HepG2 (cell line): Measurements from ENCODE around the gene PRKCE. TPM values are rescaled to one million over a fixed set of nuclear protein-coding genes. Genes with fewer than 3 reads are reported as not detected.

Source experiments
- ATAC-seq: fragments of 200-7000 bp; cut with Tn5 transposase; 3 replicates; pipeline ENCODE4 v1.9.1; 2020; ENCODE audit warnings: mild to moderate bottlenecking, moderate library complexity
- BruUV-seq: library from RNA; stranded (reverse); fragments of 400-500 nt; replicated peaks from 2 replicates; lab custom pipeline; 2021; lab: Mats Ljungman, UMichigan
- CTCF ChIA-PET: fragments of 300-600 bp; formaldehyde crosslinking; extraction: SDS; loops from one replicate; lab custom pipeline; 2021; ENCODE audit warnings: low total read pairs, inconsistent platforms, low intra/inter-chr PET ratio; lab: Yijun Ruan, JAX
- POLR2A ChIA-PET: fragments of 350-600 bp; sonication (Branson Sonifier 250); formaldehyde crosslinking; loops from one replicate; lab custom pipeline; 2020; ENCODE audit warnings: antibody characterized with exemption, inconsistent platforms; lab: Yijun Ruan, JAX
- DNase-seq: peaks from one replicate; pipeline ENCODE4 v3.0.0-alpha.2; 2015; ENCODE audit warnings: low spot score
- FAIRE-seq: peaks from 3 replicates; lab custom pipeline; 2011; peaks lifted over from hg19 to GRCh38; lab: Jason Lieb, UNC
- H2AFZ ChIP-seq: one replicate; pipeline ENCODE4 v1.6.1; 2011; ENCODE audit warnings: low read length, inconsistent platforms
- H3K27ac ChIP-seq: fragments of 300-600 bp; 3 replicates; pipeline ENCODE4 v1.8.0; 2011; ENCODE audit warnings: mixed run types, mild to moderate bottlenecking, mixed read lengths, low read length, inconsistent platforms; ENCODE audit not compliant: insufficient read depth; ENCODE audit errors: extremely low read length
- H3K27me3 ChIP-seq, 2 experiments: fragments of 200-600 bp in 1 of 2; 2 replicates in 1 of 2; 3 replicates in 1 of 2; pipeline versions ENCODE4 v1.6.0 to v1.8.0; 2011; ENCODE audit warnings: low read length in 2 of 2, mild to moderate bottlenecking in 2 of 2, moderate library complexity in 2 of 2, inconsistent platforms in 1 of 2; ENCODE audit not compliant: insufficient read depth in 2 of 2, control insufficient read depth in 1 of 2
- H3K36me3 ChIP-seq, 2 experiments: fragments of 200-600 bp in 1 of 2; replicated peaks in 1 of 2; 2 replicates in 1 of 2; 3 replicates in 1 of 2; pipeline versions ENCODE4 v1.5.1 to v1.8.0; 2011; ENCODE audit warnings: low read length in 2 of 2, inconsistent platforms in 1 of 2; ENCODE audit not compliant: insufficient read depth in 2 of 2, control insufficient read depth in 1 of 2
- H3K4me1 ChIP-seq: 2 replicates; pipeline ENCODE4 v1.5.1; 2012; ENCODE audit warnings: low read length, inconsistent platforms; ENCODE audit not compliant: insufficient read depth
- H3K4me2 ChIP-seq: 2 replicates; pipeline ENCODE4 v1.6.0; 2011; ENCODE audit warnings: low read depth, low read length, inconsistent platforms
- H3K4me3 ChIP-seq, 3 experiments: fragments of 200-600 bp in 1 of 3; sonication (generic), shearing (Covaris generic) in 1 of 3; replicated peaks in 1 of 3; 2 replicates each; pipeline ENCODE4 v1.5.1; 2011 to 2016; ENCODE audit warnings: low read length in 3 of 3, inconsistent platforms in 2 of 3, low read depth in 2 of 3, mild to moderate bottlenecking in 2 of 3, control low read depth in 1 of 3, mixed read lengths in 1 of 3; ENCODE audit not compliant: insufficient read depth in 1 of 3
- H3K79me2 ChIP-seq: one replicate; pipeline ENCODE4 v1.6.1; 2011; ENCODE audit warnings: low read length, inconsistent platforms; ENCODE audit not compliant: insufficient read depth
- H3K9ac ChIP-seq: 2 replicates; pipeline ENCODE4 v1.6.0; 2011; ENCODE audit warnings: mild to moderate bottlenecking, low read depth, low read length, inconsistent platforms; ENCODE audit not compliant: insufficient read depth
- H3K9me3 ChIP-seq: 2 replicates; pipeline ENCODE4 v1.5.1; 2012; ENCODE audit warnings: mild to moderate bottlenecking, low read length
- H4K20me1 ChIP-seq: 2 replicates; pipeline ENCODE4 v1.6.0; 2011; ENCODE audit warnings: inconsistent platforms, mild to moderate bottlenecking, low read length, moderate library complexity; ENCODE audit not compliant: insufficient read depth
- GZF1 ChIP-seq: sonication (generic); formaldehyde crosslinking; IDR thresholded peaks from 2 replicates; pipeline ENCODE4 v1.5.1; 2020; ENCODE audit warnings: mild to moderate bottlenecking, missing genetic modification reagents
- MAF1 ChIP-seq: sonication (generic); formaldehyde crosslinking; IDR thresholded peaks from 2 replicates; pipeline ENCODE4 v1.5.0; 2020; ENCODE audit warnings: missing genetic modification reagents, borderline replicate concordance
- MAFF ChIP-seq: IDR thresholded peaks from 2 replicates; pipeline ENCODE4 v1.6.1; 2011; ENCODE audit warnings: low read depth, low read length, improper control_type of control experiment
- MAFK ChIP-seq, 2 experiments: IDR thresholded peaks in 1 of 2; conservative IDR thresholded peaks in 1 of 2; 2 replicates each; pipeline ENCODE4 v1.6.1; 2011; ENCODE audit warnings: improper control_type of control experiment in 2 of 2, low read length in 2 of 2
- MYNN ChIP-seq: sonication (generic); formaldehyde crosslinking; IDR thresholded peaks from 2 replicates; pipeline ENCODE4 v1.4.0; 2020; ENCODE audit warnings: mild to moderate bottlenecking, low read depth, missing genetic modification reagents
- SMARCC2 ChIP-seq: fragments of 450-650 bp; IDR thresholded peaks from 2 replicates; pipeline ENCODE4 v1.6.1; 2017; ENCODE audit warnings: antibody characterized with exemption, mild to moderate bottlenecking
- ZNF260 ChIP-seq: sonication (generic); formaldehyde crosslinking; IDR thresholded peaks from 2 replicates; pipeline ENCODE4 v1.4.0; 2020; ENCODE audit warnings: missing genetic modification reagents, low read depth, mild to moderate bottlenecking, borderline replicate concordance
- ZNF326 ChIP-seq: sonication (generic); formaldehyde crosslinking; IDR thresholded peaks from 2 replicates; pipeline ENCODE4 v1.4.0; 2020; ENCODE audit warnings: missing genetic modification reagents, borderline replicate concordance
- ZNF343 ChIP-seq: sonication (generic); formaldehyde crosslinking; IDR thresholded peaks from 2 replicates; pipeline ENCODE4 v1.4.0; 2020; ENCODE audit warnings: mild to moderate bottlenecking, missing genetic modification reagents
- ZNF563 ChIP-seq: sonication (generic); formaldehyde crosslinking; IDR thresholded peaks from 2 replicates; pipeline ENCODE4 v1.8.0; 2022; ENCODE audit warnings: mild to moderate bottlenecking, moderate library complexity, missing genetic modification reagents
- WGBS: methylation state at CpG from one replicate; pipeline ENCODE4 v1.1.6; 2017; ENCODE audit warnings: low lambda C conversion rate; 5-methylcytosine and 5-hydroxymethylcytosine counted together
- in situ Hi-C: cut with HindIII; loops from 2 replicates; pipeline ENCODE4 v1.10.0; 2017; ENCODE audit warnings: low pct_unique_long_range_greater_than_20kb; ENCODE audit not compliant: extremely low pct_ligation_motif_present
- intact Hi-C: fragments of 100-400 bp; cut with micrococcal nuclease; formaldehyde crosslinking; loops from one replicate; pipeline ENCODE4 v1.10.0; 2022; ENCODE audit not compliant: unreplicated experiment
- polyA plus RNA-seq, 8 experiments: library from polyadenylated mRNA; depleted of rRNA in 3 of 8; stranded (reverse) in 7 of 8; unstranded in 1 of 8; fragments of >200 nt; fragmentation: Illumina TruSeq in 4 of 8; extraction: Trizol in 4 of 8; gene quantifications; 2 replicates each; pipeline versions ENCODE4 v1.2.1 to v1.2.3, GENCODE V29; 2011 to 2016; ENCODE audit warnings: low read depth in 4 of 8, missing spikeins in 1 of 8, mixed read lengths in 1 of 8; ENCODE audit not compliant: insufficient read depth in 1 of 8
- total RNA-seq, 5 experiments: library from RNA; depleted of rRNA; stranded (reverse); fragments of >200 nt; fragmentation: Illumina TruSeq; extraction: Trizol; gene quantifications; 2 replicates each; pipeline ENCODE4 v1.2.3, GENCODE V29; 2016; ENCODE audit warnings: low read depth in 1 of 5
- TF ChIP-seq, protein P1 (sequence below): sonication (generic); formaldehyde crosslinking; IDR thresholded peaks from 2 replicates; pipeline ENCODE4 v1.4.0; 2020; ENCODE audit warnings: missing genetic modification reagents
- TF ChIP-seq, protein P2 (sequence below): sonication (generic); formaldehyde crosslinking; IDR thresholded peaks from 2 replicates; pipeline ENCODE4 v1.4.0; 2020; ENCODE audit warnings: missing genetic modification reagents, borderline replicate concordance

PRKCE gene
- total and polyA plus RNA-seq, 2 of the 13 experiments (the other 11 are each of a cell fraction or from before 2014, with no cell fraction given), result 1.0 to 3.9 TPM

DNA sequence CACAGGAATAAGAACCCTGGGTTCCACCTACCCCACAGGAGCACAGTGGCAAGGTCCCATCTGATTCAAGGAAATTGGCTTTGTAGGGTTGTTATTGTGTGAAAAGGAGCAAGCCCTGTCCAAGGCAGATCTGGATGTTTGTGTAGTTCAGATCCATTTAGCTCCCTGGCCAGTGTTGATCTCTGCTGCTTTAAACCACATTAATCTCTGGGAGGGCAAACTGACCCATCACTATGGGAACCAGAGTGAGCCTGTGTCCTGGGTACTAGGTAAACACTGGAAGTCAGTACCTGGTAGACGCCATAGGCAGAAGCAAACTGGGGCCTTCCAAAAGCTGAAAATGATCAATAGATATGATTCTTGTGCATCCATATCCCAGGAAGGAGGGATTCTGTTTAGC, 374.2 kb downstream of the PRKCE start:
- Histone ChIP-seq H3K9ac (no peak overlapping the region), H4K20me1 (no peaks in the 10 kb centered on the region), H3K9me3 (no peaks in the 10 kb centered on the region), H3K27ac (no peak overlapping the region), H3K4me2 (no peak overlapping the region), H3K4me3 (no peak overlapping the region), H3K4me1 (peaks cover 9% of the 10 kb centered on the region; the same call in 1 of the 2 replicates), H3K36me3 (no peaks in the 10 kb centered on the region), H3K27me3 (no peaks in the 10 kb centered on the region), H3K79me2 (no peaks in the 10 kb centered on the region), H2AFZ (no peak overlapping the region)
- ATAC-seq (no peak), DNase-seq (no peak), FAIRE-seq (no peak)
- intact Hi-C loops (no loop called here), in situ Hi-C loops (no loop called here)
- CTCF ChIA-PET, result no interaction called here
- TF ChIP-seq ZNF260 (CRISPR knock-in tag), result no peak
- TF ChIP-seq, protein P1, sequence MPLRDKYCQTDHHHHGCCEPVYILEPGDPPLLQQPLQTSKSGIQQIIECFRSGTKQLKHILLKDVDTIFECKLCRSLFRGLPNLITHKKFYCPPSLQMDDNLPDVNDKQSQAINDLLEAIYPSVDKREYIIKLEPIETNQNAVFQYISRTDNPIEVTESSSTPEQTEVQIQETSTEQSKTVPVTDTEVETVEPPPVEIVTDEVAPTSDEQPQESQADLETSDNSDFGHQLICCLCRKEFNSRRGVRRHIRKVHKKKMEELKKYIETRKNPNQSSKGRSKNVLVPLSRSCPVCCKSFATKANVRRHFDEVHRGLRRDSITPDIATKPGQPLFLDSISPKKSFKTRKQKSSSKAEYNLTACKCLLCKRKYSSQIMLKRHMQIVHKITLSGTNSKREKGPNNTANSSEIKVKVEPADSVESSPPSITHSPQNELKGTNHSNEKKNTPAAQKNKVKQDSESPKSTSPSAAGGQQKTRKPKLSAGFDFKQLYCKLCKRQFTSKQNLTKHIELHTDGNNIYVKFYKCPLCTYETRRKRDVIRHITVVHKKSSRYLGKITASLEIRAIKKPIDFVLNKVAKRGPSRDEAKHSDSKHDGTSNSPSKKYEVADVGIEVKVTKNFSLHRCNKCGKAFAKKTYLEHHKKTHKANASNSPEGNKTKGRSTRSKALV (CRISPR knock-in tag), result no peak
- TF ChIP-seq ZNF343 (CRISPR knock-in tag), result no peak
- 68% methylated on average over 1 of the region's 1 CpG for WGBS
- BruUV-seq, result no TSS peak
- POLR2A ChIA-PET, result no interaction called here

DNA sequence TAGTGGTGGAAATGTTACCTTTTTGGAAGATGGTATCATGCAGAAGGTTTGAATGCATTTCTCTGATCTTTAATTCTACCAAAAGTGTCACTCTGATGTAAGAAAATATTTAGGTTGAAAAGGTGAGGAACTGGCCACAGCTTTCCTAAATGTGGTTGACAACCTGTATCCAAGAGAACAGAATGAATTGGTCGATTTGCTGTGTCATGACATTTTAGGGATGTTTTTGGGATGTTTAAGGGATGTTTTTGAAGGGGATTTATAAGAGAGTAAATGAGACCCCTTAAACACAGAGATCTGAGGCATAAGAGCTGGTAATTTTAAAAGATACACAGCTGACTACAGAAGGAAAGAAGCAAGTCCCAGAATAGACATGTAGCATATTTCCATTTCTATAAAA, 375.0 kb downstream of the PRKCE start:
- no TSS peak for BruUV-seq
- H3K79me2 ChIP-seq, result no peaks in the 10 kb centered on the region
- ATAC-seq (no peak), DNase-seq (no peak), FAIRE-seq (no peak)
- ChIA-PET CTCF (no interaction called here), POLR2A (no interaction called here)
- in situ Hi-C loops, result no loop called here
- no peak overlapping the region for H3K4me2 ChIP-seq
- no peaks in the 10 kb centered on the region for H3K27me3 ChIP-seq
- no peak overlapping the region for H3K9ac ChIP-seq
- intact Hi-C loops, result no loop called here
- H3K9me3 ChIP-seq, result no peaks in the 10 kb centered on the region
- no peaks in the 10 kb centered on the region for H4K20me1 ChIP-seq
- H3K4me1 ChIP-seq, result peaks cover 9% of the 10 kb centered on the region; the same call in 1 of the 2 replicates
- WGBS, result 10% methylated on average over 1 of the region's 1 CpG
- no peak overlapping the region for H3K4me3 ChIP-seq
- H3K36me3 ChIP-seq, result no peaks in the 10 kb centered on the region
- TF ChIP-seq SMARCC2, result no peak
- TF ChIP-seq MYNN (CRISPR knock-in tag), result no peak
- TF ChIP-seq ZNF326 (CRISPR knock-in tag), result no peak
- peak; percentile 74 for TF ChIP-seq MAFK (conservative IDR thresholded peaks at IDR 0.05 in 1 of 2, IDR thresholded peaks at IDR 0.05 in 1 of 2; ENCODE audit: low read length in 2 of 2)
- TF ChIP-seq, protein P2, sequence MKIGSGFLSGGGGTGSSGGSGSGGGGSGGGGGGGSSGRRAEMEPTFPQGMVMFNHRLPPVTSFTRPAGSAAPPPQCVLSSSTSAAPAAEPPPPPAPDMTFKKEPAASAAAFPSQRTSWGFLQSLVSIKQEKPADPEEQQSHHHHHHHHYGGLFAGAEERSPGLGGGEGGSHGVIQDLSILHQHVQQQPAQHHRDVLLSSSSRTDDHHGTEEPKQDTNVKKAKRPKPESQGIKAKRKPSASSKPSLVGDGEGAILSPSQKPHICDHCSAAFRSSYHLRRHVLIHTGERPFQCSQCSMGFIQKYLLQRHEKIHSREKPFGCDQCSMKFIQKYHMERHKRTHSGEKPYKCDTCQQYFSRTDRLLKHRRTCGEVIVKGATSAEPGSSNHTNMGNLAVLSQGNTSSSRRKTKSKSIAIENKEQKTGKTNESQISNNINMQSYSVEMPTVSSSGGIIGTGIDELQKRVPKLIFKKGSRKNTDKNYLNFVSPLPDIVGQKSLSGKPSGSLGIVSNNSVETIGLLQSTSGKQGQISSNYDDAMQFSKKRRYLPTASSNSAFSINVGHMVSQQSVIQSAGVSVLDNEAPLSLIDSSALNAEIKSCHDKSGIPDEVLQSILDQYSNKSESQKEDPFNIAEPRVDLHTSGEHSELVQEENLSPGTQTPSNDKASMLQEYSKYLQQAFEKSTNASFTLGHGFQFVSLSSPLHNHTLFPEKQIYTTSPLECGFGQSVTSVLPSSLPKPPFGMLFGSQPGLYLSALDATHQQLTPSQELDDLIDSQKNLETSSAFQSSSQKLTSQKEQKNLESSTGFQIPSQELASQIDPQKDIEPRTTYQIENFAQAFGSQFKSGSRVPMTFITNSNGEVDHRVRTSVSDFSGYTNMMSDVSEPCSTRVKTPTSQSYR (CRISPR knock-in tag), result no peak
- TF ChIP-seq ZNF563, result no peak
- no peak for TF ChIP-seq GZF1 (CRISPR knock-in tag)
- TF ChIP-seq, protein P1 (CRISPR knock-in tag), result no peak
- peak; percentile 34; the same call in 1 of the 2 replicates for TF ChIP-seq MAFF
- TF ChIP-seq MAF1 (CRISPR knock-in tag), result no peak
- H2AFZ ChIP-seq, result no peak overlapping the region
- no peak overlapping the region for H3K27ac ChIP-seq
